ENCODE measurements around the gene TMEM253. TPM values are rescaled to one million over a fixed set of nuclear protein-coding genes. Genes with fewer than 3 reads are reported as not detected.
A peak's percentile ranks its signal among the peaks of the same experiment; 100 is the strongest.

Gene TMEM253
- total RNA-seq, 6 donors from 2014 or later, result 0.94 to 3.4 (median 1.4) TPM; not detected in 3

GRCh38 chr14:21056520-21057163 is 44.2 kb upstream of the TMEM253 start:
- Histone ChIP-seq H3K4me3 (no peak overlapping the region), H3K27ac (peak overlapping the region in 1 of 4 donors; percentile 27), H3K27me3 (no peaks in the 10 kb centered on the region), H3K9me3 (no peaks in the 10 kb centered on the region), H3K4me1 (peaks cover 0 to 10% (median 3%) of the 10 kb centered on the region in 4 donors), H3K36me3 (no peaks in the 10 kb centered on the region)
- DNase-seq (no peak), ATAC-seq (ENCODE audit: low FRiP score in 2 of 2) (peak in 1 of 2 donors; percentile 63)
- TF ChIP-seq CTCF (IDR thresholded peaks at IDR 0.05), result no peak
- TF ChIP-seq POLR2A (IDR thresholded peaks at IDR 0.05), result no peak
- TF ChIP-seq EP300 (IDR thresholded peaks at IDR 0.05), result no peak
- TF ChIP-seq POLR2AphosphoS5 (IDR thresholded peaks at IDR 0.05), result no peak
- 73 to 81% methylated on average over 10 of the region's 10 CpGs for WGBS, 2 donors

- DNase-seq (no peak), ATAC-seq (ENCODE audit: low FRiP score in 2 of 2) (no peak)
- peak within 1 kb of the TSS in 1 of 4 donors; percentile 27 for H3K27ac ChIP-seq
- H3K9me3 ChIP-seq, result no peaks in the 10 kb centered on the region
- TF ChIP-seq POLR2A (IDR thresholded peaks at IDR 0.05), result no peak
- no peak for TF ChIP-seq POLR2AphosphoS5 (IDR thresholded peaks at IDR 0.05)
- no peak for TF ChIP-seq EP300 (IDR thresholded peaks at IDR 0.05)
- TF ChIP-seq CTCF (IDR thresholded peaks at IDR 0.05), result no peak
- H3K4me1 ChIP-seq, result peaks cover 0 to 10% (median 3%) of the 10 kb centered on the region in 4 donors
- 78 to 80% methylated on average over 6 to 8 of the region's 8 CpGs for WGBS, 2 donors
- no peaks in the 10 kb centered on the region for H3K36me3 ChIP-seq
- no peaks in the 10 kb centered on the region for H3K27me3 ChIP-seq
- H3K4me3 ChIP-seq, result no peak within 1 kb of the TSS
These were observed 42.8 kb upstream of the TMEM253 start, which contains the start of gene RNASE8 for GRCh38 chr14:21057803-21058675. Gene RNASE8, plus strand, starts transcription at chr14:21057822. Its CDS starts 71 bp downstream, at chr14:21057893.

GRCh38 chr14:21058903-21059302 is 42.0 kb upstream of the TMEM253 start:
- Histone ChIP-seq H3K27ac (no peak overlapping the region), H3K27me3 (no peaks in the 10 kb centered on the region), H3K4me3 (no peak overlapping the region), H3K36me3 (no peaks in the 10 kb centered on the region), H3K9me3 (no peaks in the 10 kb centered on the region), H3K4me1 (peaks cover 0 to 6% (median 2%) of the 10 kb centered on the region in 4 donors)
- no peak for TF ChIP-seq CTCF (IDR thresholded peaks at IDR 0.05)
- no peak for TF ChIP-seq POLR2A (IDR thresholded peaks at IDR 0.05)
- no peak for TF ChIP-seq EP300 (IDR thresholded peaks at IDR 0.05)
- TF ChIP-seq POLR2AphosphoS5 (IDR thresholded peaks at IDR 0.05), result no peak
- WGBS, 2 donors, result 98 to 100% methylated on average over 4 of the region's 5 CpGs
- DNase-seq (no peak), ATAC-seq (ENCODE audit: low FRiP score in 2 of 2) (no peak)

GRCh38 chr14:21059842-21060613 is 40.8 kb upstream of the TMEM253 start:
- ATAC-seq (ENCODE audit: low FRiP score in 2 of 2) (no peak), DNase-seq (no peak)
- TF ChIP-seq POLR2A (IDR thresholded peaks at IDR 0.05) (no peak), CTCF (IDR thresholded peaks at IDR 0.05) (no peak), POLR2AphosphoS5 (IDR thresholded peaks at IDR 0.05) (no peak), EP300 (IDR thresholded peaks at IDR 0.05) (no peak)
- Histone ChIP-seq H3K36me3 (no peaks in the 10 kb centered on the region), H3K9me3 (no peaks in the 10 kb centered on the region), H3K4me3 (no peak overlapping the region), H3K4me1 (peaks cover 0 to 5% (median 0%) of the 10 kb centered on the region in 4 donors), H3K27me3 (no peaks in the 10 kb centered on the region), H3K27ac (no peak overlapping the region)
- 77 to 82% methylated on average over 8 of the region's 8 CpGs for WGBS, 2 donors
